ENCODE measurements around the gene MGAT5B. TPM values are rescaled to one million over a fixed set of nuclear protein-coding genes. Genes with fewer than 3 reads are reported as not detected.

MGAT5B gene
- total and polyA plus RNA-seq, 4 donors: 0.02 to 0.25 TPM; not detected in 2

GRCh38 chr17:76961869-76962268 is 93.7 kb downstream of the MGAT5B start:
- no peak for TF ChIP-seq JUND (IDR thresholded peaks at IDR 0.05)
- TF ChIP-seq ZBTB33 (IDR thresholded peaks at IDR 0.05): no peak
- no peak for TF ChIP-seq FOXA2 (IDR thresholded peaks at IDR 0.05)
- no peak for TF ChIP-seq HNF4A (conservative IDR thresholded peaks at IDR 0.05)
- TF ChIP-seq, protein P1, sequence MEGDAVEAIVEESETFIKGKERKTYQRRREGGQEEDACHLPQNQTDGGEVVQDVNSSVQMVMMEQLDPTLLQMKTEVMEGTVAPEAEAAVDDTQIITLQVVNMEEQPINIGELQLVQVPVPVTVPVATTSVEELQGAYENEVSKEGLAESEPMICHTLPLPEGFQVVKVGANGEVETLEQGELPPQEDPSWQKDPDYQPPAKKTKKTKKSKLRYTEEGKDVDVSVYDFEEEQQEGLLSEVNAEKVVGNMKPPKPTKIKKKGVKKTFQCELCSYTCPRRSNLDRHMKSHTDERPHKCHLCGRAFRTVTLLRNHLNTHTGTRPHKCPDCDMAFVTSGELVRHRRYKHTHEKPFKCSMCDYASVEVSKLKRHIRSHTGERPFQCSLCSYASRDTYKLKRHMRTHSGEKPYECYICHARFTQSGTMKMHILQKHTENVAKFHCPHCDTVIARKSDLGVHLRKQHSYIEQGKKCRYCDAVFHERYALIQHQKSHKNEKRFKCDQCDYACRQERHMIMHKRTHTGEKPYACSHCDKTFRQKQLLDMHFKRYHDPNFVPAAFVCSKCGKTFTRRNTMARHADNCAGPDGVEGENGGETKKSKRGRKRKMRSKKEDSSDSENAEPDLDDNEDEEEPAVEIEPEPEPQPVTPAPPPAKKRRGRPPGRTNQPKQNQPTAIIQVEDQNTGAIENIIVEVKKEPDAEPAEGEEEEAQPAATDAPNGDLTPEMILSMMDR (IDR thresholded peaks at IDR 0.05; ENCODE audit: low read depth, low read length, missing input control): no peak
- no peak for TF ChIP-seq YY1 (IDR thresholded peaks at IDR 0.05)
- no peak for TF ChIP-seq SP1 (IDR thresholded peaks at IDR 0.05)
- no peak for TF ChIP-seq HNF4G (IDR thresholded peaks at IDR 0.05)
- no peak for TF ChIP-seq EGR1 (IDR thresholded peaks at IDR 0.05; ENCODE audit: low read depth in 2 of 2)
- TF ChIP-seq, protein P2, sequence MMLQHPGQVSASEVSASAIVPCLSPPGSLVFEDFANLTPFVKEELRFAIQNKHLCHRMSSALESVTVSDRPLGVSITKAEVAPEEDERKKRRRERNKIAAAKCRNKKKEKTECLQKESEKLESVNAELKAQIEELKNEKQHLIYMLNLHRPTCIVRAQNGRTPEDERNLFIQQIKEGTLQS (IDR thresholded peaks at IDR 0.05): no peak
- no peak for TF ChIP-seq TAF1 (conservative IDR thresholded peaks at IDR 0.05)
- no peak for DNase-seq (ENCODE audit: low spot score)
- H3K9ac ChIP-seq (ENCODE audit: low read depth in 1 of 2, low read length in 2 of 2): no peak overlapping the region
- H3K4me1 ChIP-seq (ENCODE audit: control insufficient read depth in 4 of 4, insufficient read depth in 4 of 4, low read length in 3 of 4): no peaks in the 10 kb centered on the region
- H3K4me3 ChIP-seq (ENCODE audit: low read depth in 1 of 3, low read length in 3 of 3): no peak overlapping the region
- H3K9me3 ChIP-seq (ENCODE audit: control insufficient read depth in 4 of 4, low read length in 3 of 4): no peaks in the 10 kb centered on the region
- no peaks in the 10 kb centered on the region for H3K27me3 ChIP-seq (ENCODE audit: control insufficient read depth in 4 of 4, insufficient read depth in 4 of 4, low read length in 3 of 4)
- H3K27ac ChIP-seq (ENCODE audit: low read depth in 1 of 2, low read length in 2 of 2): no peak overlapping the region
- no peaks in the 10 kb centered on the region for H3K36me3 ChIP-seq (ENCODE audit: control insufficient read depth in 4 of 4, insufficient read depth in 3 of 4, low read depth in 1 of 4, low read length in 3 of 4)
- WGBS: 72% methylated on average over 13 of the region's 13 CpGs

GRCh38 chr17:76962858-76963257 is 94.7 kb downstream of the MGAT5B start:
- peaks cover 0 to 7% (median 0%) of the 10 kb centered on the region in 4 donors for H3K27me3 ChIP-seq (ENCODE audit: control insufficient read depth in 4 of 4, insufficient read depth in 4 of 4, low read length in 3 of 4)
- no peaks in the 10 kb centered on the region for H3K36me3 ChIP-seq (ENCODE audit: control insufficient read depth in 4 of 4, insufficient read depth in 3 of 4, low read depth in 1 of 4, low read length in 3 of 4)
- no peak overlapping the region for H3K9ac ChIP-seq (ENCODE audit: low read depth in 1 of 2, low read length in 2 of 2)
- DNase-seq (ENCODE audit: low spot score): no peak
- no peaks in the 10 kb centered on the region for H3K9me3 ChIP-seq (ENCODE audit: control insufficient read depth in 4 of 4, low read length in 3 of 4)
- no peaks in the 10 kb centered on the region for H3K4me1 ChIP-seq (ENCODE audit: control insufficient read depth in 4 of 4, insufficient read depth in 4 of 4, low read length in 3 of 4)
- 91% methylated on average over 1 of the region's 1 CpG for WGBS
- no peak overlapping the region for H3K4me3 ChIP-seq (ENCODE audit: low read depth in 1 of 3, low read length in 3 of 3)
- no peak overlapping the region for H3K27ac ChIP-seq (ENCODE audit: low read depth in 1 of 2, low read length in 2 of 2)
- no peak for TF ChIP-seq RAD21 (IDR thresholded peaks at IDR 0.05)

GRCh38 chr17:76966016-76966415 is 97.8 kb downstream of the MGAT5B start:
- DNase-seq (ENCODE audit: low spot score): no peak
- Histone ChIP-seq H3K9ac (ENCODE audit: low read depth in 1 of 2, low read length in 2 of 2) (no peak overlapping the region), H3K36me3 (ENCODE audit: control insufficient read depth in 4 of 4, insufficient read depth in 3 of 4, low read depth in 1 of 4, low read length in 3 of 4) (no peaks in the 10 kb centered on the region), H3K4me3 (ENCODE audit: low read depth in 1 of 3, low read length in 3 of 3) (no peak overlapping the region), H3K27me3 (ENCODE audit: control insufficient read depth in 4 of 4, insufficient read depth in 4 of 4, low read length in 3 of 4) (peaks cover 0 to 17% (median under 1%) of the 10 kb centered on the region in 4 donors), H3K4me1 (ENCODE audit: control insufficient read depth in 4 of 4, insufficient read depth in 4 of 4, low read length in 3 of 4) (peaks cover 0 to 9% (median 0%) of the 10 kb centered on the region in 4 donors), H3K27ac (ENCODE audit: low read depth in 1 of 2, low read length in 2 of 2) (no peak overlapping the region), H3K9me3 (ENCODE audit: control insufficient read depth in 4 of 4, low read length in 3 of 4) (no peaks in the 10 kb centered on the region)
- 83% methylated on average over 4 of the region's 4 CpGs for WGBS
- TF ChIP-seq, protein P2 (IDR thresholded peaks at IDR 0.05): no peak
- TF ChIP-seq NR2F2 (IDR thresholded peaks at IDR 0.05): no peak
- TF ChIP-seq REST (IDR thresholded peaks at IDR 0.05): no peak
- TF ChIP-seq JUND (IDR thresholded peaks at IDR 0.05): no peak
- no peak for TF ChIP-seq TAF1 (conservative IDR thresholded peaks at IDR 0.05)
- no peak for TF ChIP-seq HNF4G (IDR thresholded peaks at IDR 0.05)
- no peak for TF ChIP-seq SP1 (IDR thresholded peaks at IDR 0.05)
- TF ChIP-seq FOXA2 (IDR thresholded peaks at IDR 0.05): no peak
- no peak for TF ChIP-seq RAD21 (IDR thresholded peaks at IDR 0.05)
- TF ChIP-seq HNF4A (conservative IDR thresholded peaks at IDR 0.05): no peak
- no peak for TF ChIP-seq FOXA1 (IDR thresholded peaks at IDR 0.05)
- TF ChIP-seq, protein P1 (IDR thresholded peaks at IDR 0.05; ENCODE audit: low read depth, low read length, missing input control): no peak
- no peak for TF ChIP-seq YY1 (IDR thresholded peaks at IDR 0.05)
- no peak for TF ChIP-seq EGR1 (IDR thresholded peaks at IDR 0.05; ENCODE audit: low read depth in 2 of 2)
- no peak for TF ChIP-seq MAX (IDR thresholded peaks at IDR 0.05)
